ENCODE results near the gene MAGEA1. TPM values are rescaled to one million over a fixed set of nuclear protein-coding genes. Genes with fewer than 3 reads are reported as not detected.
"Not testable (repeated sequence)": the region's sequence is repeated elsewhere in the genome, so short reads cannot be mapped to it uniquely, and the experiment has no call there.

The MAGEA1 gene, protein sequence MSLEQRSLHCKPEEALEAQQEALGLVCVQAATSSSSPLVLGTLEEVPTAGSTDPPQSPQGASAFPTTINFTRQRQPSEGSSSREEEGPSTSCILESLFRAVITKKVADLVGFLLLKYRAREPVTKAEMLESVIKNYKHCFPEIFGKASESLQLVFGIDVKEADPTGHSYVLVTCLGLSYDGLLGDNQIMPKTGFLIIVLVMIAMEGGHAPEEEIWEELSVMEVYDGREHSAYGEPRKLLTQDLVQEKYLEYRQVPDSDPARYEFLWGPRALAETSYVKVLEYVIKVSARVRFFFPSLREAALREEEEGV
- polyA plus RNA-seq (2013, experiment 1 of 2) = not detected
- polyA plus RNA-seq (2013, experiment 2 of 2) = not detected

DNA sequence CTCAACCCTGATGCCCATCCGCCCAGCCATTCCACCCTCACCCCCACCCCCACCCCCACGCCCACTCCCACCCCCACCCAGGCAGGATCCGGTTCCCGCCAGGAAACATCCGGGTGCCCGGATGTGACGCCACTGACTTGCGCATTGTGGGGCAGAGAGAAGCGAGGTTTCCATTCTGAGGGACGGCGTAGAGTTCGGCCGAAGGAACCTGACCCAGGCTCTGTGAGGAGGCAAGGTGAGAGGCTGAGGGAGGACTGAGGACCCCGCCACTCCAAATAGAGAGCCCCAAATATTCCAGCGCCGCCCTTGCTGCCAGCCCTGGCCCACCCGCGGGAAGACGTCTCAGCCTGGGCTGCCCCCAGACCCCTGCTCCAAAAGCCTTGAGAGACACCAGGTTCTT lies at the start of gene MAGEA1:
TSS of gene MAGEA1 (plus strand) at position 154 of the 400 bp plus-strand sequence. CDS start 3,106 bp downstream, outside the sequence.
- DNase-seq (ENCODE audit: low spot score) = no peak
- Histone ChIP-seq H2BK12ac (ENCODE audit: low read length) (no peak within 1 kb of the TSS), H3K4ac (ENCODE audit: low read length) (no peak within 1 kb of the TSS), H2AK5ac (ENCODE audit: low read depth, low read length) (no peak within 1 kb of the TSS), H2AFZ (ENCODE audit: low read length) (no peak within 1 kb of the TSS), H2BK120ac (ENCODE audit: low read depth, low read length) (no peak within 1 kb of the TSS), H3K4me2 (ENCODE audit: insufficient read depth, low read length, poor library complexity, severe bottlenecking) (no peak within 1 kb of the TSS), H2BK15ac (ENCODE audit: low read length) (no peak within 1 kb of the TSS), H3K27me3 (ENCODE audit: control insufficient read depth in 3 of 3, insufficient read depth in 3 of 3, low read depth in 1 of 3, low read length in 3 of 3) (peaks cover 0 to 31% (median 0%) of the 10 kb centered on the region in 3 experiments), H3K9ac (ENCODE audit: low read depth, low read length, poor library complexity) (no peak within 1 kb of the TSS), H4K8ac (ENCODE audit: low read depth, low read length) (no peak within 1 kb of the TSS), H3K36me3 (replicated peaks in 1 of 2; ENCODE audit: control insufficient read depth in 2 of 2, insufficient read depth in 2 of 2, low read length in 2 of 2) (no peaks in the 10 kb centered on the region), H2BK5ac (ENCODE audit: low read length) (no peak within 1 kb of the TSS), H3K9me3 (replicated peaks in 1 of 2; ENCODE audit: control insufficient read depth in 2 of 2, insufficient read depth in 1 of 2, low read depth in 1 of 2, low read length in 2 of 2) (no peaks in the 10 kb centered on the region), H4K91ac (ENCODE audit: low read depth, low read length, poor library complexity) (no peak within 1 kb of the TSS), H3K23ac (ENCODE audit: low read depth, low read length, poor library complexity) (no peak within 1 kb of the TSS), H3K14ac (ENCODE audit: low read length) (no peak within 1 kb of the TSS), H3K18ac (ENCODE audit: low read length) (no peak within 1 kb of the TSS), H3K79me1 (ENCODE audit: low read depth, low read length) (no peaks in the 10 kb centered on the region), H3K27ac (replicated peaks; ENCODE audit: low read length) (no peak within 1 kb of the TSS), H3K4me1 (ENCODE audit: control insufficient read depth in 2 of 2, insufficient read depth in 1 of 2, low read depth in 1 of 2, low read length in 2 of 2) (no peaks in the 10 kb centered on the region), H3K4me3 (ENCODE audit: low read length in 2 of 2) (no peak within 1 kb of the TSS)
- no CpG with 5 or more reads among the region's 19 CpGs for WGBS, 2 donors (ENCODE audit: extremely low coverage in 2 of 2, insufficient read length in 2 of 2, insufficient replicate concordance in 1 of 2)

GRCh38 chrX:153132924-153133323 lies 46.2 kb upstream of the MAGEA1 start:
- not testable (repeated sequence) for H3K79me1 ChIP-seq (ENCODE audit: low read depth, low read length); DNase-seq (ENCODE audit: low spot score); H2BK15ac ChIP-seq (ENCODE audit: low read length); H2BK120ac ChIP-seq (ENCODE audit: low read depth, low read length); H2AK5ac ChIP-seq (ENCODE audit: low read depth, low read length); H2BK12ac ChIP-seq (ENCODE audit: low read length); H3K14ac ChIP-seq (ENCODE audit: low read length); H3K27ac ChIP-seq (replicated peaks; ENCODE audit: low read length); H2AFZ ChIP-seq (ENCODE audit: low read length); H3K9me3 ChIP-seq (replicated peaks in 1 of 2; ENCODE audit: control insufficient read depth in 2 of 2, insufficient read depth in 1 of 2, low read depth in 1 of 2, low read length in 2 of 2); H3K18ac ChIP-seq (ENCODE audit: low read length); H3K23ac ChIP-seq (ENCODE audit: low read depth, low read length, poor library complexity); H3K27me3 ChIP-seq (ENCODE audit: control insufficient read depth in 3 of 3, insufficient read depth in 3 of 3, low read depth in 1 of 3, low read length in 3 of 3); H4K8ac ChIP-seq (ENCODE audit: low read depth, low read length); H4K91ac ChIP-seq (ENCODE audit: low read depth, low read length, poor library complexity); H3K9ac ChIP-seq (ENCODE audit: low read depth, low read length, poor library complexity); H3K4ac ChIP-seq (ENCODE audit: low read length); H2BK5ac ChIP-seq (ENCODE audit: low read length); H3K4me2 ChIP-seq (ENCODE audit: insufficient read depth, low read length, poor library complexity, severe bottlenecking); H3K36me3 ChIP-seq (replicated peaks in 1 of 2; ENCODE audit: control insufficient read depth in 2 of 2, insufficient read depth in 2 of 2, low read length in 2 of 2); H3K4me3 ChIP-seq (ENCODE audit: low read length in 2 of 2); H3K4me1 ChIP-seq (ENCODE audit: control insufficient read depth in 2 of 2, insufficient read depth in 1 of 2, low read depth in 1 of 2, low read length in 2 of 2)
- WGBS, 2 donors (ENCODE audit: extremely low coverage in 2 of 2, insufficient read length in 2 of 2, insufficient replicate concordance in 1 of 2) = no CpG with 5 or more reads among the region's 12 CpGs

GRCh38 chrX:153139074-153139473 lies 40.0 kb upstream of the MAGEA1 start:
- H2AFZ ChIP-seq (ENCODE audit: low read length); H3K4me2 ChIP-seq (ENCODE audit: insufficient read depth, low read length, poor library complexity, severe bottlenecking); H3K4ac ChIP-seq (ENCODE audit: low read length); H4K91ac ChIP-seq (ENCODE audit: low read depth, low read length, poor library complexity); H3K14ac ChIP-seq (ENCODE audit: low read length); H3K4me3 ChIP-seq (ENCODE audit: low read length in 2 of 2); H4K8ac ChIP-seq (ENCODE audit: low read depth, low read length); DNase-seq (ENCODE audit: low spot score); H2BK15ac ChIP-seq (ENCODE audit: low read length); H3K9ac ChIP-seq (ENCODE audit: low read depth, low read length, poor library complexity); H3K18ac ChIP-seq (ENCODE audit: low read length); H3K4me1 ChIP-seq (ENCODE audit: control insufficient read depth in 2 of 2, insufficient read depth in 1 of 2, low read depth in 1 of 2, low read length in 2 of 2); H2BK5ac ChIP-seq (ENCODE audit: low read length); H2AK5ac ChIP-seq (ENCODE audit: low read depth, low read length); H3K9me3 ChIP-seq (replicated peaks in 1 of 2; ENCODE audit: control insufficient read depth in 2 of 2, insufficient read depth in 1 of 2, low read depth in 1 of 2, low read length in 2 of 2); H3K27ac ChIP-seq (replicated peaks; ENCODE audit: low read length); H2BK120ac ChIP-seq (ENCODE audit: low read depth, low read length); H3K36me3 ChIP-seq (replicated peaks in 1 of 2; ENCODE audit: control insufficient read depth in 2 of 2, insufficient read depth in 2 of 2, low read length in 2 of 2); H3K79me1 ChIP-seq (ENCODE audit: low read depth, low read length); H3K27me3 ChIP-seq (ENCODE audit: control insufficient read depth in 3 of 3, insufficient read depth in 3 of 3, low read depth in 1 of 3, low read length in 3 of 3); H3K23ac ChIP-seq (ENCODE audit: low read depth, low read length, poor library complexity); H2BK12ac ChIP-seq (ENCODE audit: low read length): not testable (repeated sequence)
- no CpG with 5 or more reads among the region's 4 CpGs for WGBS, 2 donors (ENCODE audit: extremely low coverage in 2 of 2, insufficient read length in 2 of 2, insufficient replicate concordance in 1 of 2)

GRCh38 chrX:153146288-153146687 lies 32.8 kb upstream of the MAGEA1 start:
- no CpG with 5 or more reads among the region's 7 CpGs for WGBS, 2 donors (ENCODE audit: extremely low coverage in 2 of 2, insufficient read length in 2 of 2, insufficient replicate concordance in 1 of 2)
- not testable (repeated sequence) for H2BK5ac ChIP-seq (ENCODE audit: low read length)

More at GRCh38 chrX:153146288-153146687, 32.8 kb upstream of the MAGEA1 start:
- not testable (repeated sequence) for DNase-seq (ENCODE audit: low spot score); H3K14ac ChIP-seq (ENCODE audit: low read length); H2BK120ac ChIP-seq (ENCODE audit: low read depth, low read length); H2BK12ac ChIP-seq (ENCODE audit: low read length); H3K27ac ChIP-seq (replicated peaks; ENCODE audit: low read length); H3K4ac ChIP-seq (ENCODE audit: low read length); H3K9me3 ChIP-seq (replicated peaks in 1 of 2; ENCODE audit: control insufficient read depth in 2 of 2, insufficient read depth in 1 of 2, low read depth in 1 of 2, low read length in 2 of 2); H3K36me3 ChIP-seq (replicated peaks in 1 of 2; ENCODE audit: control insufficient read depth in 2 of 2, insufficient read depth in 2 of 2, low read length in 2 of 2); H2BK15ac ChIP-seq (ENCODE audit: low read length); H2AFZ ChIP-seq (ENCODE audit: low read length); H3K18ac ChIP-seq (ENCODE audit: low read length); H3K4me1 ChIP-seq (ENCODE audit: control insufficient read depth in 2 of 2, insufficient read depth in 1 of 2, low read depth in 1 of 2, low read length in 2 of 2); H3K9ac ChIP-seq (ENCODE audit: low read depth, low read length, poor library complexity); H4K8ac ChIP-seq (ENCODE audit: low read depth, low read length); H3K23ac ChIP-seq (ENCODE audit: low read depth, low read length, poor library complexity); H3K27me3 ChIP-seq (ENCODE audit: control insufficient read depth in 3 of 3, insufficient read depth in 3 of 3, low read depth in 1 of 3, low read length in 3 of 3); H3K4me3 ChIP-seq (ENCODE audit: low read length in 2 of 2); H3K4me2 ChIP-seq (ENCODE audit: insufficient read depth, low read length, poor library complexity, severe bottlenecking); H3K79me1 ChIP-seq (ENCODE audit: low read depth, low read length); H2AK5ac ChIP-seq (ENCODE audit: low read depth, low read length); H4K91ac ChIP-seq (ENCODE audit: low read depth, low read length, poor library complexity)

Data from neuronal stem cell (in vitro differentiated cells).